ENCODE data around the gene GJB1. TPM values are rescaled to one million over a fixed set of nuclear protein-coding genes. Genes with fewer than 3 reads are reported as not detected.
"Not testable (repeated sequence)": the region's sequence is repeated elsewhere in the genome, so short reads cannot be mapped to it uniquely, and the experiment has no call there.

The GJB1 gene
- total RNA-seq, 4 donors from 2014 or later: 0.98 to 4.8 (median 3.3) TPM

DNA sequence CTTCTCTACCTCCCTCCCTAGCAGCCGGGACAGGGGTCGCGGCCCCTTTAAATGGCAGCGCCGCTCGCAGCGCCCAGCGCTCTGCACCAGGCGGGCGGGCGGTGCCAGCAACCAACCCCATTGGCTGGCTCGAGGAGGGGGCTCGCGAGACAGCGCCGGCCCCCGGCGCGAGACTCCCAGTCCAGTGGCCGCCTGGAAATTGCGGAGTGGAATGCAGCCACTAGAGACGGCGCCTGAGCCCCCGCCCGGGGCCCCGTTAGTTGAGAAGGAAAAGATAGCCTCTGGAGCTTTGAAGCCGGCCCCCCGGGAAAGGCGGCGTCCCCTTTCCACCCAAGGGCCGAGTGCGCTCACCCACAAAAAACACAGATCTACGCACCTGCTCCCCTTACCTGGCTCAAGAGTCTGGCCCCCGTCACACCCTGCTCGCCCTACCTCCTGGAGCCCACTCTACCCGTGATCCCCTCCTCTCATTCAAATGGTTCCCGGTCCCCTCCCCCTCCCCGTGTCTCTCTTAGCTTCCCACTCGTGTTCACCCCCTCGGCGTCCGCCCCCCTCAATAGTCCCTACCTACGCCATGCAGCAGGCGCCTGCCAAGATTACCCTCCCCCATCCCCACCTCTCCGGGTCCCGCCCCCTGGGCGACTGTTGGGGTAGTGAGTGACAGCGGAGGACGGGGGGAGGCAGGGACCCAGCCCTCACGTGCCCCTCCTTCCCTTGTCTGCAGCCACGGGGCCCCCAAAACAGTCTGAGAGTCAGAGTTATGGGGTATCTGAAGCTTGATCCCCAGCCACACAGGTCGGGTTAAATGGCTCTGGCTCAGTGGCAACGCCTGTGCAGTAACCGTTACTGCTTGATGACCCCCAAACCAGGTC, 31.3 kb downstream of the GJB1 start, which contains the start of gene ZMYM3:
TSS of gene ZMYM3 (minus strand) at position 49 of the 872 bp plus-strand sequence. CDS start 885 bp downstream, outside the sequence.
- H3K27me3 ChIP-seq: no peaks in the 10 kb centered on the region
- peak; percentile 87 to 90 for DNase-seq (ENCODE audit: low spot score in 2 of 2)
- TF ChIP-seq POLR2A (IDR thresholded peaks at IDR 0.05): no peak
- no peak for TF ChIP-seq POLR2AphosphoS5 (IDR thresholded peaks at IDR 0.05)
- TF ChIP-seq, protein P1, sequence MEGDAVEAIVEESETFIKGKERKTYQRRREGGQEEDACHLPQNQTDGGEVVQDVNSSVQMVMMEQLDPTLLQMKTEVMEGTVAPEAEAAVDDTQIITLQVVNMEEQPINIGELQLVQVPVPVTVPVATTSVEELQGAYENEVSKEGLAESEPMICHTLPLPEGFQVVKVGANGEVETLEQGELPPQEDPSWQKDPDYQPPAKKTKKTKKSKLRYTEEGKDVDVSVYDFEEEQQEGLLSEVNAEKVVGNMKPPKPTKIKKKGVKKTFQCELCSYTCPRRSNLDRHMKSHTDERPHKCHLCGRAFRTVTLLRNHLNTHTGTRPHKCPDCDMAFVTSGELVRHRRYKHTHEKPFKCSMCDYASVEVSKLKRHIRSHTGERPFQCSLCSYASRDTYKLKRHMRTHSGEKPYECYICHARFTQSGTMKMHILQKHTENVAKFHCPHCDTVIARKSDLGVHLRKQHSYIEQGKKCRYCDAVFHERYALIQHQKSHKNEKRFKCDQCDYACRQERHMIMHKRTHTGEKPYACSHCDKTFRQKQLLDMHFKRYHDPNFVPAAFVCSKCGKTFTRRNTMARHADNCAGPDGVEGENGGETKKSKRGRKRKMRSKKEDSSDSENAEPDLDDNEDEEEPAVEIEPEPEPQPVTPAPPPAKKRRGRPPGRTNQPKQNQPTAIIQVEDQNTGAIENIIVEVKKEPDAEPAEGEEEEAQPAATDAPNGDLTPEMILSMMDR (IDR thresholded peaks at IDR 0.05): no peak
- TF ChIP-seq EP300 (IDR thresholded peaks at IDR 0.05): no peak
- no peaks in the 10 kb centered on the region for H3K9me3 ChIP-seq
- peaks cover 16% of the 10 kb centered on the region for H3K4me1 ChIP-seq
- H3K27ac ChIP-seq: peak within 1 kb of the TSS; percentile 84
- WGBS: 38% methylated on average over 20 of the region's 54 CpGs
- peak within 1 kb of the TSS; percentile 63 for H3K4me3 ChIP-seq
- H3K36me3 ChIP-seq: peaks cover 8% of the 10 kb centered on the region

DNA sequence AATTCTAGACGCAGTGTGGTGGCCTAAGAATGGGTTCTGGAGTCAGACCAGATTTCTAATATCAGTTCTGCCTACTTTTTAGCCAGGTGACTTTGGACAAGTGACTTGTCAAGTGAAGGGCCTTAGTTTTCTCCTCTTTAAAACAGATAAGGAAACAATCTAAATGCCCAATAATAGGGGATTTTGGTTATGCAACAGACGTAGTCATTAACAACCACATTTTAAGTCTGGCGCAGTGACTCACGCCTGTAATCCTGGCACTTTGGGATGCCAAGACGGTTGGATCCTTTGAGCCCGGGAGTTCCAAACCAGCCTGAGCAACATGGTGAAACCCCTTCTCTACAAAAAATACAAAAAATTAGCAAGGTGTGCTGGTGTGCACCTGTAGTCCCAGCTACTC, 33.0 kb downstream of the GJB1 start:
- peaks cover 16% of the 10 kb centered on the region for H3K4me1 ChIP-seq
- TF ChIP-seq EP300 (IDR thresholded peaks at IDR 0.05) (no peak), POLR2AphosphoS5 (IDR thresholded peaks at IDR 0.05) (no peak), POLR2A (IDR thresholded peaks at IDR 0.05) (no peak)
- TF ChIP-seq, protein P1 (IDR thresholded peaks at IDR 0.05): no peak
- WGBS: 61% methylated on average over 6 of the region's 6 CpGs
- H3K27me3 ChIP-seq: no peaks in the 10 kb centered on the region
- H3K36me3 ChIP-seq: no peaks in the 10 kb centered on the region
- H3K27ac ChIP-seq: no peak overlapping the region
- H3K9me3 ChIP-seq: no peaks in the 10 kb centered on the region
- no peak for DNase-seq (ENCODE audit: low spot score in 2 of 2)
- no peak overlapping the region for H3K4me3 ChIP-seq

DNA sequence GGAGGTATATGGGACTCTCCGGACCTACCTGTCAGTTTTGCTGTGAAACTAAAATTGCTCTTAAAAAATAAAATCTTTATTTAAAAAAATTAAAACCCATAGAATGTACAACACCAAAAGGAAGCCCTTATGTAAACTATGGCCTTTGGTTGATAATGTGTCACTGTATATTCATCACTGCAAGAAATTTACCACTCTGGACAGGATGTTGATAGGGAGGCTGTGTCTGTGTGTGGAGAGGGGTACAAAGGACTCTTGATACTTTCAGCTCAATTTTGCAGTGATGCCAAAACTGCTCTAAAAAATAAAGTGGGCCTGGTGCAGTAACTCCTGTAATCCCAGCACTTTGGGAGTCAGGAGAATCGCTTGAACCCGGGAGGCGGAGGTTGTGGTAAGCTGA, 33.8 kb downstream of the GJB1 start:
- Histone ChIP-seq H3K9me3 (no peaks in the 10 kb centered on the region), H3K4me3 (no peak overlapping the region), H3K36me3 (no peaks in the 10 kb centered on the region), H3K4me1 (peaks cover 16% of the 10 kb centered on the region), H3K27me3 (no peaks in the 10 kb centered on the region), H3K27ac (no peak overlapping the region)
- no peak for DNase-seq (ENCODE audit: low spot score in 2 of 2)
- TF ChIP-seq POLR2A (IDR thresholded peaks at IDR 0.05) (no peak), POLR2AphosphoS5 (IDR thresholded peaks at IDR 0.05) (no peak), EP300 (IDR thresholded peaks at IDR 0.05) (no peak)
- TF ChIP-seq, protein P1 (IDR thresholded peaks at IDR 0.05): no peak
- WGBS: 91% methylated on average over 4 of the region's 4 CpGs

DNA sequence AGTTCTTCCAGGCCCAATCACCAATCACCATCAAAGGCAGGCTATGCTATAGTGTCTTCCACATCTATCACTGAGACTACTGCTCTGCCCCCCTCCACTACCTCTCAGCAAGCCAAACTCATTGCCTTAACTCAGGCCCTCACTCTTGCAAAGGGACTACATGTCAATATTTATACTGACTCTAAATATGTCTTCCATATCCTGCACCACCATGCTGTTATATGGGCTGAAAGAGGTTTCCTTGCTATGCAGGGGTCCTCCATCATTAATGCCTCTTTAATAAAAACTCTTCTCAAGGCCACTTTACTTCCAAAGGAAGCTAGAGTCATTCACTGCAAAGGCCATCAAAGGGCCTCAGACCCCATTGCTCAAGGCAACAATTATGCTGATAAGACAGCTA, 45.6 kb downstream of the GJB1 start:
- H3K4me1 ChIP-seq; H3K4me3 ChIP-seq; H3K36me3 ChIP-seq; H3K27ac ChIP-seq; H3K27me3 ChIP-seq; DNase-seq (ENCODE audit: low spot score in 2 of 2); H3K9me3 ChIP-seq: not testable (repeated sequence)

DNA sequence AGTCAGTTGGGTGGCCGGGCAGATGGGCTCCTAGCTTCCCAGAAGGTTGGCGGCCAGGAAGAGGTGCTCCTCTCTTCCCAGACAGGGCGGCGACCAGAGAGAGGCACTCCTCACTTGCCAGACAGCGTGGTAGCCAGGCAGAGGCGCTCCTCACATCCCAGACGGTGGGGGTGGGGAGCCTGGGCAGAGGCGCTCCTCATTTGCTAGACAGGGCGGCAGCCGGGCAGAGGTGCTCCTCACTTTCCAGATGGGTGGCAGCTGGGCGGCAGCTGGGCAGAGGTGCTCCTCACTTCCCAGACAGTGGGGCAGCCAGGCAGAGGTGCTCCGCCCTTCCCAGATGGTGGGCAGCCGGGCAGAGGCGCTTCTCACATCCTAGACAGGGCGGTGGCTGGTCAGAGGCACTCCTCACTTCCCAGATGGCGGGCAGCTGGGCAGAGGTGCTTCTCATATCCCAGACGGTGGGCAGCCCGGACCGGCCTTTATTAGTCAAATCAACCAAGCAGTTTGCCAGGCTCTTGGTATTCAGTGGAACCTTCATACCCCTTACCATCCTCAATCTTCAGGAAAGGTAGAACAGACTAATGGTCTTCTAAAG, 46.9 kb downstream of the GJB1 start:
- H3K27ac ChIP-seq: no peak overlapping the region
- H3K36me3 ChIP-seq: no peaks in the 10 kb centered on the region
- H3K9me3 ChIP-seq: no peaks in the 10 kb centered on the region
- H3K4me1 ChIP-seq: no peaks in the 10 kb centered on the region
- no peaks in the 10 kb centered on the region for H3K27me3 ChIP-seq
- TF ChIP-seq POLR2AphosphoS5 (IDR thresholded peaks at IDR 0.05) (no peak), POLR2A (IDR thresholded peaks at IDR 0.05) (no peak), EP300 (IDR thresholded peaks at IDR 0.05) (no peak)
- TF ChIP-seq, protein P1 (IDR thresholded peaks at IDR 0.05): no peak
- DNase-seq (ENCODE audit: low spot score in 2 of 2): no peak
- WGBS: 84% methylated on average over 6 of the region's 19 CpGs
- H3K4me3 ChIP-seq: no peak overlapping the region

DNA sequence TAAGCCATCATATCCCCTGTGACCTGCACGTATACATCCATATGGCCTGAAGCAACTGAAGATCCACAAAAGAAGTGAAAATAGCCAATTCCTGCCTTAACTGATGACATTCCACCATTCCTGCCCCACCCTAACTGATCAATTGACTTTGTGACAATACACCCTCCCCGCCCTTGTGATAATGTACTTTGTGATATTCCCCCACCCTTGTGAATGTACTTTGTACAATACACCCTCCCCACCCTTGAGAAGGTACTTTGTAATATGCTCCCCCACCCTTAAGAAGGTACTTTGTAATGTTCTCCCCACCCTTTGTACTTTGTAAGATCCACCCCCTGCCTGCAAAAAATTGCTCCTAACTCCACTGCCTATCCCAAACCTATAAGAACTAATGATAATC, 49.3 kb downstream of the GJB1 start:
- H3K36me3 ChIP-seq; H3K9me3 ChIP-seq; H3K27ac ChIP-seq; H3K27me3 ChIP-seq; DNase-seq (ENCODE audit: low spot score in 2 of 2); H3K4me1 ChIP-seq; H3K4me3 ChIP-seq: not testable (repeated sequence)
- WGBS: 83% methylated on average over 2 of the region's 2 CpGs

Data from suprapubic skin (tissue), 4 donors.